ENCODE results near the gene HVCN1.

Gene HVCN1

GRCh38 chr12:110600254-110600653 is 88.7 kb downstream of the HVCN1 start:
- H3K4me3 ChIP-seq (ENCODE audit: low read length), result no peak overlapping the region
- TF ChIP-seq, protein P1, sequence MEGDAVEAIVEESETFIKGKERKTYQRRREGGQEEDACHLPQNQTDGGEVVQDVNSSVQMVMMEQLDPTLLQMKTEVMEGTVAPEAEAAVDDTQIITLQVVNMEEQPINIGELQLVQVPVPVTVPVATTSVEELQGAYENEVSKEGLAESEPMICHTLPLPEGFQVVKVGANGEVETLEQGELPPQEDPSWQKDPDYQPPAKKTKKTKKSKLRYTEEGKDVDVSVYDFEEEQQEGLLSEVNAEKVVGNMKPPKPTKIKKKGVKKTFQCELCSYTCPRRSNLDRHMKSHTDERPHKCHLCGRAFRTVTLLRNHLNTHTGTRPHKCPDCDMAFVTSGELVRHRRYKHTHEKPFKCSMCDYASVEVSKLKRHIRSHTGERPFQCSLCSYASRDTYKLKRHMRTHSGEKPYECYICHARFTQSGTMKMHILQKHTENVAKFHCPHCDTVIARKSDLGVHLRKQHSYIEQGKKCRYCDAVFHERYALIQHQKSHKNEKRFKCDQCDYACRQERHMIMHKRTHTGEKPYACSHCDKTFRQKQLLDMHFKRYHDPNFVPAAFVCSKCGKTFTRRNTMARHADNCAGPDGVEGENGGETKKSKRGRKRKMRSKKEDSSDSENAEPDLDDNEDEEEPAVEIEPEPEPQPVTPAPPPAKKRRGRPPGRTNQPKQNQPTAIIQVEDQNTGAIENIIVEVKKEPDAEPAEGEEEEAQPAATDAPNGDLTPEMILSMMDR (IDR thresholded peaks at IDR 0.05; ENCODE audit: insufficient read depth, low read depth, low read length, missing control alignments), result peak; percentile 18
- peak; percentile 70 for DNase-seq (ENCODE audit: low read depth)

- DNase-seq (ENCODE audit: low read depth), result no peak
- TF ChIP-seq, protein P1 (IDR thresholded peaks at IDR 0.05; ENCODE audit: insufficient read depth, low read depth, low read length, missing control alignments), result no peak
- no peak overlapping the region for H3K4me3 ChIP-seq (ENCODE audit: low read length)
Observed at GRCh38 chr12:110599334-110599733, 89.6 kb downstream of the HVCN1 start.

Data from epithelial cell of esophagus (primary cell).